ENCODE measurements around the gene TMEM38A.
"Not testable (repeated sequence)": the region's sequence is repeated elsewhere in the genome, so short reads cannot be mapped to it uniquely, and the experiment has no call there.

- TF ChIP-seq, protein P1, sequence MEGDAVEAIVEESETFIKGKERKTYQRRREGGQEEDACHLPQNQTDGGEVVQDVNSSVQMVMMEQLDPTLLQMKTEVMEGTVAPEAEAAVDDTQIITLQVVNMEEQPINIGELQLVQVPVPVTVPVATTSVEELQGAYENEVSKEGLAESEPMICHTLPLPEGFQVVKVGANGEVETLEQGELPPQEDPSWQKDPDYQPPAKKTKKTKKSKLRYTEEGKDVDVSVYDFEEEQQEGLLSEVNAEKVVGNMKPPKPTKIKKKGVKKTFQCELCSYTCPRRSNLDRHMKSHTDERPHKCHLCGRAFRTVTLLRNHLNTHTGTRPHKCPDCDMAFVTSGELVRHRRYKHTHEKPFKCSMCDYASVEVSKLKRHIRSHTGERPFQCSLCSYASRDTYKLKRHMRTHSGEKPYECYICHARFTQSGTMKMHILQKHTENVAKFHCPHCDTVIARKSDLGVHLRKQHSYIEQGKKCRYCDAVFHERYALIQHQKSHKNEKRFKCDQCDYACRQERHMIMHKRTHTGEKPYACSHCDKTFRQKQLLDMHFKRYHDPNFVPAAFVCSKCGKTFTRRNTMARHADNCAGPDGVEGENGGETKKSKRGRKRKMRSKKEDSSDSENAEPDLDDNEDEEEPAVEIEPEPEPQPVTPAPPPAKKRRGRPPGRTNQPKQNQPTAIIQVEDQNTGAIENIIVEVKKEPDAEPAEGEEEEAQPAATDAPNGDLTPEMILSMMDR (IDR thresholded peaks at IDR 0.05; ENCODE audit: insufficient read depth, low read depth, low read length) = not testable (repeated sequence)
- TF ChIP-seq EZH2 (IDR thresholded peaks at IDR 0.05; ENCODE audit: insufficient read depth, low read length) = not testable (repeated sequence)
Observed at GRCh38 chr19:16710870-16711269, 49.9 kb downstream of the TMEM38A start.
